HepG2 (cell line): ENCODE data around the gene CIAPIN1. TPM values are rescaled to one million over a fixed set of nuclear protein-coding genes. Genes with fewer than 3 reads are reported as not detected.

Source experiments
- CHCHD3 ChIP-seq: sonication (generic); formaldehyde crosslinking; IDR thresholded peaks from 2 replicates; pipeline ENCODE4 v1.8.0; 2022; ENCODE audit warnings: mild to moderate bottlenecking, missing genetic modification reagents, moderate library complexity
- CHD4 ChIP-seq: fragments of 200-600 bp; sonication (generic); IDR thresholded peaks from 2 replicates; pipeline ENCODE4 v1.7.0; 2017; ENCODE audit warnings: mild to moderate bottlenecking, low read length, borderline replicate concordance
- ELK4 ChIP-seq: sonication (generic); formaldehyde crosslinking; IDR thresholded peaks from 2 replicates; pipeline ENCODE4 v1.9.0; 2021; ENCODE audit warnings: missing genetic modification reagents, borderline replicate concordance
- GFI1 ChIP-seq: sonication (generic); formaldehyde crosslinking; IDR thresholded peaks from 2 replicates; pipeline ENCODE4 v1.5.0; 2020; ENCODE audit warnings: missing genetic modification reagents, mild to moderate bottlenecking, borderline replicate concordance
- HMGA1 ChIP-seq: sonication (generic); formaldehyde crosslinking; conservative IDR thresholded peaks from 2 replicates; pipeline ENCODE4 v1.4.0; 2020; ENCODE audit warnings: missing genetic modification reagents
- SPEN ChIP-seq: sonication (generic); formaldehyde crosslinking; IDR thresholded peaks from 2 replicates; pipeline ENCODE4 v1.5.1; 2020; ENCODE audit warnings: low read depth, mild to moderate bottlenecking, missing genetic modification reagents
- SRSF1 ChIP-seq: fragments of 200-400 bp; formaldehyde crosslinking; optimal IDR thresholded peaks from 2 replicates; pipeline ENCODE3; 2017; ENCODE audit warnings: mild to moderate bottlenecking, low read depth, low read length, moderate library complexity
- TCF7L2 ChIP-seq: IDR thresholded peaks from 2 replicates; pipeline ENCODE4 v1.6.1; 2011; ENCODE audit warnings: mild to moderate bottlenecking, low read depth, low read length, moderate library complexity
- TFAP4 ChIP-seq: sonication (generic); IDR thresholded peaks from 2 replicates; pipeline ENCODE4 v1.6.1; 2016; ENCODE audit warnings: low read depth, borderline replicate concordance
- TP53 ChIP-seq: sonication (generic); formaldehyde crosslinking; conservative IDR thresholded peaks from 2 replicates; pipeline ENCODE4 v1.4.0; 2020; ENCODE audit warnings: missing genetic modification reagents
- ZBTB21 ChIP-seq: sonication (generic); formaldehyde crosslinking; IDR thresholded peaks from 2 replicates; pipeline ENCODE4 v1.4.0; 2020; ENCODE audit warnings: missing genetic modification reagents
- ZBTB33 ChIP-seq: sonication (generic); formaldehyde crosslinking; IDR thresholded peaks from 2 replicates; pipeline ENCODE4 v1.4.0; 2020; ENCODE audit warnings: missing genetic modification reagents
- ZBTB8A ChIP-seq: sonication (generic); formaldehyde crosslinking; IDR thresholded peaks from 2 replicates; pipeline ENCODE4 v1.4.0; 2020; ENCODE audit warnings: mild to moderate bottlenecking, low read depth, missing genetic modification reagents, borderline replicate concordance
- ZNF30 ChIP-seq: sonication (generic); formaldehyde crosslinking; IDR thresholded peaks from 2 replicates; pipeline ENCODE4 v1.5.0; 2020; ENCODE audit warnings: mild to moderate bottlenecking, missing genetic modification reagents
- ZNF34 ChIP-seq: sonication (generic); formaldehyde crosslinking; IDR thresholded peaks from 2 replicates; pipeline ENCODE4 v1.4.0; 2020; ENCODE audit warnings: mild to moderate bottlenecking, missing genetic modification reagents, borderline replicate concordance
- ZNF552 ChIP-seq: sonication (generic); formaldehyde crosslinking; IDR thresholded peaks from 2 replicates; pipeline ENCODE4 v1.9.0; 2022; ENCODE audit warnings: missing genetic modification reagents, mild to moderate bottlenecking, borderline replicate concordance
- ZNF740 ChIP-seq: sonication (generic); formaldehyde crosslinking; IDR thresholded peaks from 2 replicates; pipeline ENCODE4 v1.4.0; 2020; ENCODE audit warnings: missing genetic modification reagents
- ZNF749 ChIP-seq: sonication (generic); formaldehyde crosslinking; IDR thresholded peaks from 2 replicates; pipeline ENCODE4 v1.8.0; 2022; ENCODE audit warnings: mild to moderate bottlenecking, missing genetic modification reagents, moderate library complexity, borderline replicate concordance
- ZSCAN12 ChIP-seq: sonication (generic); formaldehyde crosslinking; IDR thresholded peaks from 2 replicates; pipeline ENCODE4 v1.9.0; 2021; ENCODE audit warnings: mild to moderate bottlenecking, missing genetic modification reagents
- polyA plus RNA-seq, 8 experiments: library from polyadenylated mRNA; depleted of rRNA in 3 of 8; stranded (reverse) in 7 of 8; unstranded in 1 of 8; fragments of >200 nt; fragmentation: Illumina TruSeq in 4 of 8; extraction: Trizol in 4 of 8; gene quantifications; 2 replicates each; pipeline versions ENCODE4 v1.2.1 to v1.2.3, GENCODE V29; 2011 to 2016; ENCODE audit warnings: low read depth in 4 of 8, missing spikeins in 1 of 8, mixed read lengths in 1 of 8; ENCODE audit not compliant: insufficient read depth in 1 of 8
- total RNA-seq, 5 experiments: library from RNA; depleted of rRNA; stranded (reverse); fragments of >200 nt; fragmentation: Illumina TruSeq; extraction: Trizol; gene quantifications; 2 replicates each; pipeline ENCODE4 v1.2.3, GENCODE V29; 2016; ENCODE audit warnings: low read depth in 1 of 5

Gene CIAPIN1
- total and polyA plus RNA-seq, 2 of the 13 experiments (the other 11 are each of a cell fraction or from before 2014, with no cell fraction given), result 69.3 to 89.7 TPM

DNA sequence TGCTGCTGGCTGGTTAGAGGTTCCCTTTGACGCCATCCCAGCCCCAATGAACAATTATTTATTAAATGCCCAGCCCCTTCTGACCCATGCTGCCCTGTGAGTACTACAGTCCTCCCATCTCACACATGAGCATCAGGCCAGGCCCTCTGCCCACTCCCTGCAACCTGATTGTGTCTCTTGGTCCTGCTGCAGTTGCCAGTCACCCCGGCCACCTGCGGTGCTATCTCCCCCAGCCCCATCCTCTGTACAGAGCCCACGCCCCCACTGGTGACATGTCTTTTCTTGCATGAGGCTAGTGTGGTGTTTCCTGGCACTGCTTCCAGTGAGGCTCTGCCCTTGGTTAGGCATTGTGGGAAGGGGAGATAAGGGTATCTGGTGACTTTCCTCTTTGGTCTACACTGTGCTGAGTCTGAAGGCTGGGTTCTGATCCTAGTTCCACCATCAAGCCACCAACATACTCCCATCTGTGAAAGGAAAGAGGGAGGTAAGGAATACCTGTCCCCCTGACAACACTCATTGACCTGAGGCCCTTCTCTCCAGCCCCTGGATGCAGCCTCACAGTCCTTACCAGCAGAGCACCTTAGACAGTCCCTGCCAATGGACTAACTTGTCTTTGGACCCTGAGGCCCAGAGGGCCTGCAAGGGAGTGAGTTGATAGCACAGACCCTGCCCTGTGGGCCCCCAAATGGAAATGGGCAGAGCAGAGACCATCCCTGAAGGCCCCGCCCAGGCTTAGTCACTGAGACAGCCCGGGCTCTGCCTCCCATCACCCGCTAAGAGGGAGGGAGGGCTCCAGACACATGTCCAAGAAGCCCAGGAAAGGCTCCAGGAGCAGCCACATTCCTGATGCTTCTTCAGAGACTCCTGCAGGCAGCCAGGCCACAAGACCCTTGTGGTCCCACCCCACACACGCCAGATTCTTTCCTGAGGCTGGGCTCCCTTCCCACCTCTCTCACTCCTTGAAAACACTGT lies 63.6 kb downstream of the CIAPIN1 start (continued):
- no peak for TF ChIP-seq ZSCAN12 (CRISPR knock-in tag)
- no peak for TF ChIP-seq HMGA1 (CRISPR knock-in tag)
- no peak for TF ChIP-seq ZNF552 (CRISPR knock-in tag)
- peak; percentile 20; the same call in 1 of the 2 replicates for TF ChIP-seq SPEN (CRISPR knock-in tag)
- no peak for TF ChIP-seq ELK4
- TF ChIP-seq TP53, result no peak
- no peak for TF ChIP-seq ZBTB33 (CRISPR knock-in tag)
- TF ChIP-seq CHD4, result no peak
- TF ChIP-seq ZNF34 (CRISPR knock-in tag), result no peak
- no peak for TF ChIP-seq ZBTB21 (CRISPR knock-in tag)
- TF ChIP-seq ZNF740, result no peak
- 0 out of 2 replicates have a peak, but pooled peaks have one; percentile 11 for TF ChIP-seq ZBTB8A (CRISPR knock-in tag)
- no peak for TF ChIP-seq CHCHD3 (CRISPR knock-in tag)
- TF ChIP-seq SRSF1, result no peak
- no peak for TF ChIP-seq ZNF30 (CRISPR knock-in tag)
- TF ChIP-seq TFAP4, result no peak
- no peak for TF ChIP-seq TCF7L2
- no peak; the same call in 1 of the 2 replicates for TF ChIP-seq GFI1 (CRISPR knock-in tag)
- 0 out of 2 replicates have a peak, but pooled peaks have one; percentile 69 for TF ChIP-seq ZNF749
